ENCODE results near the gene KRT36. TPM values are rescaled to one million over a fixed set of nuclear protein-coding genes. Genes with fewer than 3 reads are reported as not detected.

KRT36 gene
- total RNA-seq, result not detected

GRCh38 chr17:41489531-41489930 is at the start of gene KRT36:
KRT36 (minus strand) TSS chr17:41489910; CDS start chr17:41489864, 46 bp downstream.
- TF ChIP-seq CTCF (IDR thresholded peaks at IDR 0.05; ENCODE audit: low read depth), result no peak

GRCh38 chr17:41539071-41539492 is 49.4 kb upstream of the KRT36 start:
- TF ChIP-seq CTCF (IDR thresholded peaks at IDR 0.05; ENCODE audit: low read depth), result no peak

- no peak for TF ChIP-seq CTCF (IDR thresholded peaks at IDR 0.05; ENCODE audit: low read depth)
Observed at GRCh38 chr17:41538565-41538991, 48.9 kb upstream of the KRT36 start.

- TF ChIP-seq CTCF (IDR thresholded peaks at IDR 0.05; ENCODE audit: low read depth), result no peak
Observed at GRCh38 chr17:41537990-41538389, 48.3 kb upstream of the KRT36 start.

GRCh38 chr17:41537614-41537954 is 47.9 kb upstream of the KRT36 start:
- no peak for TF ChIP-seq CTCF (IDR thresholded peaks at IDR 0.05; ENCODE audit: low read depth)

GRCh38 chr17:41536741-41537613 is 47.3 kb upstream of the KRT36 start:
- no peak for TF ChIP-seq CTCF (IDR thresholded peaks at IDR 0.05; ENCODE audit: low read depth)

GRCh38 chr17:41535764-41536481 is 46.2 kb upstream of the KRT36 start:
- no peak for TF ChIP-seq CTCF (IDR thresholded peaks at IDR 0.05; ENCODE audit: low read depth)
